HG02970 (cell line): ENCODE measurements around the gene IMMP1L.

Experiments used
- ATAC-seq: cut with Tn5 transposase; IDR thresholded peaks from one replicate; pipeline ENCODE4 v1.9.1; 2021; ENCODE audit warnings: mild to moderate bottlenecking, moderate library complexity, moderate number of reproducible peaks; ENCODE audit not compliant: unreplicated experiment, low FRiP score

The IMMP1L gene

DNA sequence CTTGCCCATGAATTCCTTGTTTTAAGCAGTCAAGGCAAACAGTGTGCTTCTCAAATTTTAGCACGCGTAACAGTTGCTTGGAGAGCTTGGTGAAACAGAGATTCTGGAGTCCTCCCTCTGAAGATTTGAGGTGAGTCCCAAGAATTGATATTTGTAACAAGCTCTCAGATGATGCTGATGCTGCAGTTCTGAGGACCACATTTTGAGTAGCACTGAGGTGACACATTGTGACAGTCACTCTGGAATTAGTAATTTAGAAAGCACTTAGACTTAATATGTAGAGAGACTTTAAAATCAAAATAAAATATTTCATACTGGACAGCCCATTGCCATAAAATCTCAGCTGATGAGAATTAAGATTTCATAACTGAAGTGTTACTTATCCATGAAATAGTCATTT lies 101.2 kb downstream of the IMMP1L start:
- no peak for ATAC-seq

GRCh38 chr11:31404614-31405013 lies 104.8 kb downstream of the IMMP1L start:
- ATAC-seq: no peak

DNA sequence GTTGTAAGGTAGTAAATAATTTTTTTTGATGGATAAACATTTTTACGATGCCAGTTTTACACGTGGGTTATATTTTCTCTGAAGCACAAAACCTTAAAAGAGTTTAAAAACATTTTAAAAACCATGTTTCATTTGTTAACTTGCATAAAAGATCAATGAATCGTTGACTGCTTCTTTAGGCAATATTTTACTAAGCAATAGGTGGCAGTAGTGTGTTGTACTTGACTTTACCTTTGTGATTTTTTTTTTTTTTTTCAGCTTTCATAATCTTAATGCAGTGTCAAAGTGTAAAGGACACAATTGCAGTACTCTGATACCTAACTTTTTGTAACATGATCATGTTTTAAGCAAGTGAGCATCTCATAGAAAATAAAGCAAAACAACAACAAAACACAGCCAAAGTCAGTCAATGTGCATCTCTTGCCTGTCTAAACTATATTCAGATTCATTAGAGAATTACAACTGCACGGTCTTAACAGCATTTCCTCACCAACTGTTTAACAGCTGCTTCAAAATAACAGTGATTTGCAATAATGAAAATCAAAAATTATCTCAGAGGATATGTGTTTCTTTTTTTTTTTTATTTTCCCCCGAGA lies 112.1 kb downstream of the IMMP1L start:
- no peak for ATAC-seq

GRCh38 chr11:31387379-31387778 lies 122.0 kb downstream of the IMMP1L start:
- ATAC-seq: no peak

GRCh38 chr11:31383116-31383515 lies 126.3 kb downstream of the IMMP1L start:
- no peak for ATAC-seq
